Colonic mucosa (tissue), 4 donors: ENCODE data around the gene PCGF3. TPM values are rescaled to one million over a fixed set of nuclear protein-coding genes. Genes with fewer than 3 reads are reported as not detected.

Experiments
- DNase-seq: peaks from one replicate; pipeline ENCODE4 v3.0.0-alpha.2; 2020
- H3K27ac ChIP-seq: fragments of 200-600 bp; one replicate; pipeline ENCODE4 v1.8.0; 2021
- H3K27me3 ChIP-seq: fragments of 200-600 bp; one replicate; pipeline ENCODE4 v1.8.0; 2021
- H3K36me3 ChIP-seq: fragments of 200-600 bp; one replicate; pipeline ENCODE4 v1.8.0; 2021
- H3K4me1 ChIP-seq: fragments of 200-600 bp; one replicate; pipeline ENCODE4 v1.8.0; 2021; ENCODE audit warnings: mild to moderate bottlenecking
- H3K4me3 ChIP-seq: fragments of 200-600 bp; one replicate; pipeline ENCODE4 v1.8.0; 2021
- H3K9ac ChIP-seq, 2 donors: one replicate each; pipeline ENCODE4 v1.7.0; 2013; ENCODE audit warnings: control low read depth in 2 of 2, low read depth in 2 of 2, low read length in 2 of 2
- H3K9me3 ChIP-seq: fragments of 200-600 bp; one replicate; pipeline ENCODE4 v1.8.0; 2021
- intact Hi-C: fragments of 100-400 bp; cut with DNase I; formaldehyde crosslinking; loops from one replicate; pipeline ENCODE4 v1.14.1; 2022
- total RNA-seq, 2 donors: library from RNA; stranded (reverse); fragmentation: NEBNext Ultra II Directional in 1 of 2; extraction: Animal tissue kit (Norgen Biotek cat#: 25700) in 1 of 2; gene quantifications; one replicate each; pipeline ENCODE4 v1.2.1, GENCODE V29; 2021
- TF ChIP-seq, protein P1 (sequence below): fragments of 200-600 bp; IDR thresholded peaks from one replicate; pipeline ENCODE4 v1.8.0; 2022; ENCODE audit warnings: antibody characterized with exemption, mild to moderate bottlenecking
- donor health status: healthy.
- donor health status: DM: no; HTN: no; CAD: no.
- donor health status: DM: no; HTN: no; CAD: no.

Gene PCGF3
- total RNA-seq, 2 donors from 2014 or later: 50.8 to 53.2 TPM

DNA sequence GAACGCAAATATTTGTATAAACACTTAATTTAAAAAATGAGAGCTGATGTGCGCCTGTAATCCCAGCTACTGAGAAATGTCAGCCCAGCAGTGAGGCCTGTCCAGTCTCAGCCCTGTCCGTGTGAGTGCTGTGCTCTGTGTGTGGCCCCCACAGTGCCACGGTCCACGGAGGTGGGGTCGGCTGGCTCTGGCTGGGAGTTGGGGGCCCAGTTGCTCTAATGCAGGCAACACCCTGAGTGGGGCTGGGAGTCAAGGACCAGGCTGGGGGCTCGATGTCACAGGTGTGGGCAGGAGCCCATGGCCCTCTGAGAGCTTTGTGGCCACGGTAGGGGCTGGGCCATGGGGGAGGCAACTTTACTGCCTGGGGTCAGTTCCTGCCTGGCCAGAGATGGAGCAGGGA lies 12.8 kb downstream of the PCGF3 start:
- Histone ChIP-seq H3K27me3 (no peaks in the 10 kb centered on the region), H3K9me3 (no peaks in the 10 kb centered on the region), H3K4me3 (no peak overlapping the region), H3K36me3 (no peaks in the 10 kb centered on the region), H3K4me1 (peaks cover under 1% of the 10 kb centered on the region), H3K9ac (no peak overlapping the region), H3K27ac (no peak overlapping the region)
- intact Hi-C loops: no loop called here
- TF ChIP-seq, protein P1, sequence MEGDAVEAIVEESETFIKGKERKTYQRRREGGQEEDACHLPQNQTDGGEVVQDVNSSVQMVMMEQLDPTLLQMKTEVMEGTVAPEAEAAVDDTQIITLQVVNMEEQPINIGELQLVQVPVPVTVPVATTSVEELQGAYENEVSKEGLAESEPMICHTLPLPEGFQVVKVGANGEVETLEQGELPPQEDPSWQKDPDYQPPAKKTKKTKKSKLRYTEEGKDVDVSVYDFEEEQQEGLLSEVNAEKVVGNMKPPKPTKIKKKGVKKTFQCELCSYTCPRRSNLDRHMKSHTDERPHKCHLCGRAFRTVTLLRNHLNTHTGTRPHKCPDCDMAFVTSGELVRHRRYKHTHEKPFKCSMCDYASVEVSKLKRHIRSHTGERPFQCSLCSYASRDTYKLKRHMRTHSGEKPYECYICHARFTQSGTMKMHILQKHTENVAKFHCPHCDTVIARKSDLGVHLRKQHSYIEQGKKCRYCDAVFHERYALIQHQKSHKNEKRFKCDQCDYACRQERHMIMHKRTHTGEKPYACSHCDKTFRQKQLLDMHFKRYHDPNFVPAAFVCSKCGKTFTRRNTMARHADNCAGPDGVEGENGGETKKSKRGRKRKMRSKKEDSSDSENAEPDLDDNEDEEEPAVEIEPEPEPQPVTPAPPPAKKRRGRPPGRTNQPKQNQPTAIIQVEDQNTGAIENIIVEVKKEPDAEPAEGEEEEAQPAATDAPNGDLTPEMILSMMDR: no peak
- DNase-seq: no peak

DNA sequence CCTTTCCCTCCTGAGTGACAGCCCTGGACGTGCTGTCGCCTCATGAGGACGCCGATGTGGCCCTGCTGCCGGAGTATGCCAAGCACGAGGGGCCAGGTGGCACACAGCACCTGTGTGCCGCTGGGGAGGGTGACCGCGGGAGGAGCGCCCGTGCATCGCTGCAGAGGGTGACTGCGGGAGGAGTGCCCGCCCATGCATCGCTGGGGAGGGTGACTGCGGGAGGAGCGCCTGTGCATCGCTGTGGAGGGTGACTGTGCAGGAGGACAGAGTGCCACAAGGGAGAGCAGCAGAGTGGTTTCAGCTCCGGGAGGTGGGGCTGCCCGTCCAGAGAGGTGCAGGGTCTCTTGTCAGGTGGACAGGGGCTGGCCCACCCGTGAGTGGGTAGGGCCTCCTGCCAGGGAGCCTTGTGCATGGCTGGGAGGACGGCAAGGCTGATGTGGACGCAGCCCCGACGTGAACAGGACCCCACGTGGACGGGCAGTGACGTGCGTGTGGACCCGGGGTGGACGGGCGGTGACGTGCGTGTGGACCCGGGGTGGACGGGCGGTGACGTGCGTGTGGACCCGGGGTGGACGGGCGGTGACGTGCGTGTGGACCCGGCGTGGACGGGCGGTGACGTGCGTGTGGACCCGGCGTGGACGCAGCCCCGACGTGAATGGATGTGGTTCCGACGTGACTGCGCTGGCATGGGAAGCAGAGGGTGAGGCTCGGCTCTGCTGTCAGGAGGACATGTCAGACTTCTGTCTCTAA lies 14.7 kb downstream of the PCGF3 start:
- H3K4me3 ChIP-seq: no peak overlapping the region
- H3K27ac ChIP-seq: no peak overlapping the region
- H3K9ac ChIP-seq: no peak overlapping the region
- TF ChIP-seq, protein P1: no peak
- H3K9me3 ChIP-seq: no peaks in the 10 kb centered on the region
- no peaks in the 10 kb centered on the region for H3K27me3 ChIP-seq
- DNase-seq: no peak
- peaks cover 8% of the 10 kb centered on the region for H3K4me1 ChIP-seq
- no peaks in the 10 kb centered on the region for H3K36me3 ChIP-seq
- intact Hi-C loops: no loop called here

DNA sequence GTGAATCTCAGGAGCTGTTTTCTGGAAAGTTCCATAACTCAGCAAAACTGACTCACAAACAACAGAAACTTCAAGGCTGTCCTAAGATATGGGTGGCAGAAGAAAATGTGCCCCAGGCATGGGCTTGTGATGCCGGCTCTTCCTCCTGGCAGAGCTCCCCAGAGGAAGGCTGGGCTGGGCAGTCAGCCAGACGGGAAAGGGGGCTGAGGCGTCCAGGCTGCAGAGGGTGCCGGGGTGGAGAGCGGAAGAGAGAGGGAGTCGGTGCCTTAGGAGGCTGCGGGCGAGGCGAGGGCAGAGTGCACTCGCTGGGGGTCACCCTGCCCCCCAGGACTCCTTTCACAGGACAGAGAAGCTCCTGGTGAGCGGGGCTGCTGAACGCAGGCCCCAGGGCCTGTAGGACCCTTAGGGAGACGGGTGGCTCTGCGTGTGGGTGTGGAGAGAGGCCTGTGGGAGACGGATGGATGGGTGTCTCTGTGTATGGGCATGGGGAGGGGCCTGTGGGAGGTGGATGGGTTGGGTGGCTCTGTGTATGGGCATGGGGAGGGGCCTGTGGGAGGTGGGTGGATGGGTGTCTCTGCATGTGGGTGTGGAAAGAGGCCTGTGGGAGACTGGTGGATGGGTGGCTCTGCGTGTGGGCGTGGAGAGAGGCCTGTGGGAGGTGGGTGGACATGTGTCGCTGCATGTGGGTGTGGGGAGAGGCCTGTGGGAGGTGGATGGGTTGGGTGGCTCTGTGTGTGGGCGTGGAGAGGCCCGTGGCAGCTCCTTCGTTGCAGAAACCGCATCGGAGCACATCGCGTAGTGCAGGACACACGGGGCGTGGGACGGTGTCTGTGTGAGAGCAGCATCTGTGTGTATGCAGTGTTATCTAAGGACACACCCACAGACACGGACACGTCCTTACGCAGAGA lies 15.9 kb downstream of the PCGF3 start:
- peak; percentile 67 for DNase-seq
- no peaks in the 10 kb centered on the region for H3K27me3 ChIP-seq
- peaks cover 8% of the 10 kb centered on the region for H3K4me1 ChIP-seq
- no peaks in the 10 kb centered on the region for H3K36me3 ChIP-seq
- TF ChIP-seq, protein P1: no peak
- intact Hi-C loops: no loop called here
- H3K4me3 ChIP-seq: no peak overlapping the region
- H3K27ac ChIP-seq: no peak overlapping the region
- H3K9me3 ChIP-seq: no peaks in the 10 kb centered on the region
- H3K9ac ChIP-seq: peak overlapping the region in 1 of 2 donors; percentile 21

DNA sequence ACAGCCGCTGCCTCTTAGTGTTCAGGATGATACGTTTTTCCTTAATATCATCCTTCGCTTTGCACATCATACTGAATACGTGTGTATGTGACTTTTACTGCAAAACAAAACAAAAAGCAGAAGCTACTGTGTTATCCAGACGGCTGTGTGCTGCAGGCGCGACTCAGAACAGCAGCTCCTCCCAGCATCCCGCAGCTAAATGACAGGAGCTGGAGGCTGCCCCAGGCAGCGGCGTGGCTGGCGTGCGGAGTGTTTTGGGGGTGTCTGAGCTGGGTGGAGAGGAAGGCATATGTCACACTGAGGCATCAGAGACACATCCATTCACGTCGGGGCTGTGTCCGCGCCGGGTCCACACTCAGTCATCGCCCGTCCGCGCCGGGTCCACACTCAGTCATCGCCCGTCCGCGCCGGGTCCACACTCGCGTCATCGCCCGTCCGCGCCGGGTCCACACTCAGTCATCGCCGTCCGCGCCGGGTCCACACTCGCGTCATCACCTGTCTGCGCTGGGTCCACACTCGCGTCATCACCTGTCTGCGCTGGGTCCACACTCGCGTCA lies 16.6 kb downstream of the PCGF3 start:
- H3K4me3 ChIP-seq: no peak overlapping the region
- H3K4me1 ChIP-seq: peaks cover 8% of the 10 kb centered on the region

DNA sequence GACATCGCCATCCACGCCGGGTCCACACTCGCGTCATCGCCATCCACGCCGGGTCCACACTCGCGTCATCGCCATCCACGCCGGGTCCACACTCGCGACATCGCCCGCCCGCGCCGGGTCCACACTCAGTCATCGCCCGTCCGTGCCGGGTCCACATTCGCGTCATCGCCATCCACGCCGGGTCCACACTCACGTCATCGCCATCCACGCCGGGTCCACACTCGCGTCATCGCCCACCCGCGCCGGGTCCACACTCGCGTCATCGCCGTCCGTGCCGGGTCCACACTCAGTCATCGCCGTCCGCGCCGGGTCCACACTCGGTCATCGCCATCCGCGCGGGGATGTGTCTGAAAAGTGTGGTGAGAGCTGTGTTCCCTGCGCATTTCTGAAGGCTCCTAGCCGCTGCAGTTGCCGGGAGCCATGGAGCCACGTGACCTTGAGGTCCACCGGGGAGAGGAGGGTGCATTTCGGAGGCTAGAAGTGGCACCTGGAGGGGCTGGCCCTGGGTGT lies 17.3 kb downstream of the PCGF3 start:
- Histone ChIP-seq H3K4me3 (no peak overlapping the region), H3K36me3 (no peaks in the 10 kb centered on the region), H3K9me3 (no peaks in the 10 kb centered on the region), H3K27ac (no peak overlapping the region), H3K9ac (peak overlapping the region in 1 of 2 donors; percentile 35), H3K4me1 (peaks cover 8% of the 10 kb centered on the region), H3K27me3 (no peaks in the 10 kb centered on the region)
- intact Hi-C loops: no loop called here
- TF ChIP-seq, protein P1: no peak
- no peak for DNase-seq

More for the DNA sequence above, 16.6 kb downstream of the PCGF3 start:
- TF ChIP-seq, protein P1: no peak
- H3K9ac ChIP-seq: no peak overlapping the region
- no peaks in the 10 kb centered on the region for H3K9me3 ChIP-seq
- no peak for DNase-seq
- intact Hi-C loops: no loop called here
- no peaks in the 10 kb centered on the region for H3K27me3 ChIP-seq
- H3K27ac ChIP-seq: no peak overlapping the region
- H3K36me3 ChIP-seq: no peaks in the 10 kb centered on the region
